Medulla oblongata (tissue), 1 donor: Measurements from ENCODE around the gene MAFF.

ENCODE experiments used
- DNase-seq: peaks from one replicate; pipeline ENCODE4 v3.0.0-alpha.2; 2015; ENCODE audit errors: extremely low spot score

MAFF gene

DNA sequence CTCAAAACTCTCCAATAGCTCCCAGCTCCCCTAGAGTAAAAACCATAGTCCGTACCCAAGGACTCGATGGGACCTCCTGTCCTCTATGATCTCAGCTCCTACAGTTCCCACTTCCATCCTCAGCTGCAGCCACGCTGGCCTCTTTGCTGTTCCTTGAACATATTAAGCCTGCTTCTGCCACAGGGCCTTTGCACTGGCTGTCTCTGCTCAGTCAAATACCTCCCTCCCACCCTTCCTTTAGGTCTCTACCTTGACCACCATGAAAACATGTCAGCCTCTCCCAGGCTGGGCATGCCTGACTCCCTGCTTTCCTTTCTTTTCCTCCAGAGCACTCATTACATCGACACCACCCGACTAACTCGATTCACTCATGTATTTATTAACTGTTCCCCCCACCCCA, 46.5 kb downstream of the MAFF start:
- DNase-seq, result no peak

DNA sequence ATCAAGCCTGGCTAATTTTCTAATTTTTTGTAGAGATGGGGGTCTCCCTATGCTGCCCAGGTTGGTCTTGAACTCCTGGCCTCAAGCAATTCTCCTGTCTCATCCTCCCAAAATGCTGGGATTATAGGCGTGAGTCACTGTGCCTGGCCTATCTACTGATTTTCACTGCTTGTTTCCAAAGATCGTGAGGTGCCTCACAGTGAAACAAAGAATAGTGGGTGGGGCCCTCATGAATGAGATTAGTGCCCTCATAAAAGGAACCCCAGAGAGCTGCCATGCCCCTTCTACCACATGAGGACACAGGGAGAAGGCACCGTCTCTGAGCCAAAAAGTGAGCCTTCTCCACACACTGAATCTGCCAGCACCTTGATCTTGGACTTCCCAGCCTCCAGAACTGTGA, 47.5 kb downstream of the MAFF start:
- DNase-seq, result no peak

DNA sequence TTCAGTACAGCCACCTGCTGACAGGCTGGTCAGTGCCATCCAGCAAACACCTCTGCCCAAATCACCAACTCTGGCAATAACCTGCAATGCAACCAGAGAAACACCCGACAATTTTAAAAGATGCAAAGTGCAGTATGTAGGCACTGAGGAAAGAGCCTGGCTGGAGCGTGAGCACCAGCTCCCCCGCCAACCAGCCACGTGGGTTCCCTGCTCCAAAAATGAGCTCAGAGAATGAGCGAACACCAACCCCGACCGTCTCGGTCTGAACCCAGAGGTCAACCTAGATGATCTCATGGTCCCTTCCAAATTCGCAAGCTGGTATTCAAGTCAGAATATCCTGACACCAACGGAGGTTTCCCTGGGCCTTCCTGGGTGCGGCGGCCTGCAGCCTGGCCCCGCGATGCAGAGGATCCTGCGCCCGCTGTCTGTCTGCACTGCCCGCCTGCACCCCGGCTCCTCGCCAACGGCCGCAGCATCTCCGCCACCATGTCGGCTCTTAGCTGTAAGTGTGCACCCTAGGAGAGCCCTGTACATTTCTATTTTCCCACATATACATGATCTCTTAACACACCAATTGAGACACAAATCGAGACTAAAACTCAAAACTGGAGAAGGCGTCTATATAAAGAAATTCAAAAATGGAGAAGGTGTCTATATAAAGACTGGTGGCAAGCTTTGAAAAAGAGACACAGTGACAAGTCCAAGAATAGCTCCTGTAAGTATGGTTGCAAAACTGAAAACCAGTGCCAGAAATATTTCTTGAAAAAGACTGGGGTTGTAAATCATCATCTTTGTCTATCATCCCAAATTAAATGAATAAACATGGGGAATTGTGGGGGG, 48.2 kb downstream of the MAFF start:
- no peak for DNase-seq

DNA sequence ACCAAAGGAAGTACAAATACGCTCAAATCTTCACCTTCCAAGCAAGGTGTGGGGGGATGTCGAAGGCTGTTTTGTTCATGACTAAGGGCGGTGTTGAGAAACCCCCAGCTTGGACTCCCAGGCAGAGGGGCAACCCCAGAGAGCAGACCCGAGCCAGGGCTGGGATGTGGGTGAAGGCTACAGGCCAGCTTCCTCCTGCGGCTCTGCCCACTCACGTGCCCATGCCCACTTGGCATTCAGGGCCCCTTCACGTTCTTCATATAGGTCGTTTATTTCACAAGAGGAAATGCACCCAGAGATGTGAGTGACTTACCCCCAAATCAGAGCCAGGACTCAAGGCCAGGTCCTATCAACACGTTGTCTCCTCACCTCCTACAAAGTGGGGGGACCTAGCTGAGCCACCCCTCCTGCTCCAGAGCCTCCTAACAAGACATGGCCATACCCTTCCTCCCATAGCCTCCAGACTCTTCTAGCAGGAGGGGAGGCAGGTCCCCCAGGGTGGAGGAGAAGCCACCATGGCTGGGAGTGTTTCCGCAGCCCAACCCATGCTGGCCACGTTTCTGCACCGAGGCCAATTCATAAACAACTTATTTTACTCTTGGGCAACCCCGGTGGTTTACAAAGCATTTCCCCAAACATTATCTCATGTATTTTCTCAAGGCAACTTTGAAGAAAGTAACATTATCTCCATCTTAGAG, 49.0 kb downstream of the MAFF start:
- DNase-seq, result no peak

- no peak for DNase-seq
Measured at GRCh38 chr22:38251341-38251692, 49.5 kb downstream of the MAFF start.

DNA sequence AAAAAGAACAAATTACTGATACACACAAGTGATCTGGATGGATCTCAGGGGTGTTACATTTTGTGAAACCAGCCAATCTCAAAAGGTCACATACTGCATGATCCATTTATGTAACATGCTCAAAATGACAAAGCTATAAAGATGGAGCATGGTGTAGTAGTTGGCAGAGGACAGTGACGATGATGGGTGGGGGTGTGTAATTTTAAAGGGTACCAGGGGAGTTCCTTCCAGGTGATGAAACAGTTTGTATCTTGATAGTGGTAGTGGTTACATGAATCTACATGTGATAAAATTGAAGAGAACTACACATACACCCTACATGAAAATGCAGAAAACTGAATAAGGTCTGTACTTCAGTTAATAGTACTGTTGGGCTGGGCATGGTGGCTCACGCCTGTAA, 53.9 kb downstream of the MAFF start:
- no peak for DNase-seq

DNA sequence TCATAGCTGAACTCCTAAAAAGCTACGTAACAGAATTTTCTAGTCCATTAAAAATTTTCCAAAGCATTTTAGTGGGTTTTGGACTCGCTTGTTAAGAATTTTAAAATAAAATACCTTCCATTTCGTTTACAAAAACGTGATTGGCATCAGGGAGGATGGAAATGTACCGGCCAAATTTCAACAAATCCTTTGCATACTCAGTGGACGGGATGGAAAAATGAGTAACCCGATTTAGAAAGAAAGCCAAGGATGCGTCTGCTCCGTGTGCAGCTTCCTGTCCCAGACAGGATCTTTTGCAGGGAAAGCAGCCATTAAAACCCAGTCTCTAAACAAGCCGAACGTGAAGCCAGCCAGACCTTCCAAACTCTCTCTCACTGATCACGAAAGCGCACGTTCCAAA, 55.4 kb downstream of the MAFF start:
- DNase-seq, result no peak

GRCh38 chr22:38257650-38258250, 56.0 kb downstream of the MAFF start:
- no peak for DNase-seq

GRCh38 chr22:38258895-38259294, 57.1 kb downstream of the MAFF start:
- DNase-seq, result no peak

DNA sequence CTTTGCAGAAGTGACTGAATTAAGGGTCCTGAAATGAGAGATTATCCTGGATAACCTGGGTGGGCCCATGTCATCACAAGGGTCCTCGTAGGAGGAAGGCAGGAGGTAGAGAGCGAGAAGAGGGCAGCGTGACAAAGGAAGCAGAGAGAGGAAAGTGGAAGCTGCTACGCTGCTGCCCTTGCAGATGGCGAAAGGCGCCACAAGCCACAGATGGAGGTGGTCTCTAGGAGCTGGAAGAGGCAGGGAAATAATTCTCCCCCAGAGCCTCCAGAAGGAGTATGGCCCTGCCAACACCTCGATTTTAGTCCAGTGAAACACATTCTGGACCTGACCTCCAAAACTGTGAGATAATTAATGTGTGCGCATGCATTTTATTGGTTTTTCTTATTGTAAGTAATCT, 57.6 kb downstream of the MAFF start:
- peak; percentile 61 for DNase-seq

DNA sequence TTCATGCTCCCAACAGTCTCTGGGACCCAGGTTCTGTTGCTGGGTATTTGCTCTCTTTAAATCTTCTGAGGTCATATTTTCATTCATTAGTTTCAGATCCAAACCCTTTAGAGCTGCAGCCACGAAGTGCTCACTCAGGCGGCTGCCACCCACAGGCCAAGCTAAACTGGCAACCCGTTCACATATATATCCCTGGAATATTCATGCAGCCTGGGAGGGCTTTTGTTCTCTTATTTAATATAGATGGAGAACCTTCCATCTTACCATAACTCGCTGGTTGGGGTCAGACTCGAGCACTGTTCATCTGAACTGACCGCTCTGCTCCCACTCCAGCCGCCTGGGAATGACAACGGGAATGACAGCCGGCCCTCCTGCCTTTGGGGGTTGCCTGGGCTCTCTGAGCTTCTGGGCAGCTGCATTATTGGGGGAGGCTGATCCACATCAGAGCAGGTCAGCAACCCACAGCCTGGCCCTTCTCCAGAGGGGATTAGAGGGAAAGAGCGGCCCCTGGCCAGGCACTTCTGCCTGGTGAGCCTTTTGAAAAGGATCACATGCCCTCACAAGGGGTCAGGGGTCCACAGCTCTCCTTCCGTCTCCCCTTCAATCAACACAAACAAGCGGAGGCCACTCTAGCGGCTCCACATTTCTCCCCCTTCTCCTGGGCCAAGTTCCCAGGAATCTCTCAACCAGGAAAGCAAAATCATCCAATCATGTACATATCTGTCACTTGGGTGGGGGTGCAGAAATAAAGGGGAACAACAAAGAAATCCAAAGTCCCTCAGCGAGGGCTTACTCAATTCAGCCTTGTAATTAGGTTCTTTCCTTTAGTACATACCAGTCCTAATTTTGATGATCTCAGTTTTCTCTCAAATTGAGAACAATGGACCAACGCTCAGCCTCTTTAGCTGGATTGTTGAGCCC, 59.2 kb downstream of the MAFF start:
- DNase-seq, result no peak

DNA sequence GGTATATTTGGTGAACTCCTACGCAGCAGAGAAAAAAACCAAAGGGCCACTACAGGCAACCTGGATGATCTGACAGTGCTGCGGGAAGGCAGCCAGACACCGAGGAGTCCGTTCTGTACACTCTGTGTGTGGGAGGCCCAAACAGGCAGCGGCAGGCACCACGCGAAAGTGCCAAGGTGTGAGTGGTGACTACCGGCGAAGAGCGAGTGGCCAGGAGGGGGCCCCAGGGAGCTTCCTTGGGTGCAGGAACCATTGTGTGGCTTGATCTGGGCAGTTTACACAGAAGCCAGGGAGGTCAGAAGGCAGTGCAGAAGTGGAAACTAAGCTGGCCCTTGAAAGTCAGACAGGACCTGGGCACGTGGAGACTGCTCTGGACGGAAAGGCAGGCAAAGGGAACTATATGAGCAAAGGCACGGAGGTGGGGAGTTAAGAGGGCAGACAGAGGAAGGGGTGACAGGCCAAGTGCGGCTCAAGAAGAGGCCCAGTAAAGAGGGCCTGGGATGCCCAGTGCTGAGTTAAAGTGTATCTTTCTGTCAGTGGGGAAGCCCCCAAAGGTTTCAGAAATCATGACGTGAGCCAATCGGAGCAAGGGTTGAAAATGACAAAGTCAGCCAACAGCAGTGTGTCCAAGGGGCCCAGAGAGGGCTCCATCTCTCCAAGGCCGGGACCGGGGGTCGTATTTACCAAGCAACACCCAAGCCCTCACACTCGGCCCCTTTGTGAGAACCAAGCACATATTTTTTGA, 60.4 kb downstream of the MAFF start:
- peak; percentile 82 for DNase-seq

DNA sequence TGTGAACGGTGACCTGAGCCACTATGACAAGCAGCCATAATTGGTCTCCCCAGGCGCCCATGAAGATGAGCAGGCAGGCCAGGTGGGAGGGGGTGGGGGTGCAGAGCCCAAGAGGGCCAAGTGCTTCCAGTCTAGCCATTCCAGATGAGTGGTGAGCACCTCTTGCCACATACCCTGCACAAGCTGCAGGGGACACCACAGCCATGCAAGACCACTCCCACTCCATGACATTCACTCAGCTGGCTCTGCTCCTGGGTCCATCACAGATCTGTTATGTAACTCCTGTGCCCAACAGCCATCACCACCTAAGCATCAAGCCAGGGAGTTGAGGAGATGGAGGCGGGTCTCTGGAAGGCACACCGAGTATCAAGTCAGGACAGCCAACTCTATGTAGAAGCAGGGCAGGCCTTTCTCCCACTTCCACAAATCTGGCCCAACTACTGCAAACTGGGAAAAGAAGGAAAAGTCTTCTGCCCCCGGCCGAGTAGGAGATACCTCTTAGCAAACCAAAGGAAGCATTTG, 62.6 kb downstream of the MAFF start:
- peak; percentile 20 for DNase-seq
